HFFc6 (cell line): Measurements from ENCODE around the gene CHAF1B. TPM values are rescaled to one million over a fixed set of nuclear protein-coding genes. Genes with fewer than 3 reads are reported as not detected.

Experiments
- DNase-seq: peaks from one replicate; pipeline ENCODE4 v3.0.0-alpha.2; 2018
- H3K27ac Mint-ChIP-seq: 2 replicates; pipeline ENCODE4 v1.8.0; 2020; ENCODE audit warnings: mild to moderate bottlenecking, mixed read lengths
- H3K27me3 Mint-ChIP-seq: 2 replicates; pipeline ENCODE4 v1.8.0; 2021; ENCODE audit warnings: mild to moderate bottlenecking, moderate library complexity, mixed read lengths; ENCODE audit not compliant: insufficient read depth
- H3K36me3 Mint-ChIP-seq: 2 replicates; pipeline ENCODE4 v1.8.0; 2021; ENCODE audit warnings: low read depth, mixed read lengths
- H3K4me1 Mint-ChIP-seq: 2 replicates; pipeline ENCODE4 v1.8.0; 2020; ENCODE audit warnings: low read depth, mixed read lengths
- H3K4me3 Mint-ChIP-seq: 2 replicates; pipeline ENCODE4 v1.8.0; 2020; ENCODE audit warnings: mild to moderate bottlenecking, moderate library complexity, mixed read lengths
- H3K9me3 Mint-ChIP-seq: 2 replicates; pipeline ENCODE4 v1.8.0; 2020; ENCODE audit warnings: mild to moderate bottlenecking, mixed read lengths
- CTCF ChIP-seq: fragments of 200-600 bp; sonication (generic); IDR thresholded peaks from 2 replicates; pipeline ENCODE4 v1.5.0; 2021; ENCODE audit warnings: antibody characterized with exemption, mild to moderate bottlenecking
- total RNA-seq, 6 experiments: library from RNA; stranded (reverse); fragmentation: NEBNext Ultra II Directional; extraction: Animal tissue kit (Norgen Biotek cat#: 25700); gene quantifications; 2 replicates in 1 of 6; 3 replicates in 5 of 6; pipeline ENCODE4 v1.2.3, GENCODE V29; 2021

Gene CHAF1B
- total RNA-seq, 6 experiments from 2014 or later = 4.3 to 11.4 (median 10.5) TPM

GRCh38 chr21:36415375-36415774, 30.2 kb downstream of the CHAF1B start:
- H3K27ac Mint-ChIP-seq = no peak overlapping the region
- no peaks in the 10 kb centered on the region for H3K9me3 Mint-ChIP-seq
- H3K4me3 Mint-ChIP-seq = no peak overlapping the region
- peaks cover 1% of the 10 kb centered on the region; the same call in 1 of the 2 replicates for H3K27me3 Mint-ChIP-seq
- peaks cover 8% of the 10 kb centered on the region; the same call in 1 of the 2 replicates for H3K4me1 Mint-ChIP-seq
- no peak for TF ChIP-seq CTCF
- H3K36me3 Mint-ChIP-seq = peaks cover 16% of the 10 kb centered on the region
- no peak for DNase-seq

GRCh38 chr21:36419241-36419640, 34.0 kb downstream of the CHAF1B start:
- H3K4me3 Mint-ChIP-seq = no peak overlapping the region
- no peaks in the 10 kb centered on the region for H3K9me3 Mint-ChIP-seq
- TF ChIP-seq CTCF = no peak
- H3K27me3 Mint-ChIP-seq = no peaks in the 10 kb centered on the region; the same call in 1 of the 2 replicates
- peaks cover 8% of the 10 kb centered on the region; the same call in 1 of the 2 replicates for H3K4me1 Mint-ChIP-seq
- H3K36me3 Mint-ChIP-seq = peaks cover 7% of the 10 kb centered on the region; the same call in 1 of the 2 replicates
- H3K27ac Mint-ChIP-seq = no peak overlapping the region
- no peak for DNase-seq

GRCh38 chr21:36419996-36420395, 34.8 kb downstream of the CHAF1B start:
- Mint-ChIP-seq H3K4me1 (peaks cover 8% of the 10 kb centered on the region; the same call in 1 of the 2 replicates), H3K27ac (no peak overlapping the region), H3K27me3 (no peaks in the 10 kb centered on the region; the same call in 1 of the 2 replicates), H3K36me3 (peaks cover 7% of the 10 kb centered on the region; the same call in 1 of the 2 replicates), H3K9me3 (no peaks in the 10 kb centered on the region), H3K4me3 (no peak overlapping the region)
- DNase-seq = peak; percentile 75
- peak; percentile 91 for TF ChIP-seq CTCF

GRCh38 chr21:36420571-36421339, 35.6 kb downstream of the CHAF1B start:
- H3K27me3 Mint-ChIP-seq = no peaks in the 10 kb centered on the region; the same call in 1 of the 2 replicates
- H3K4me1 Mint-ChIP-seq = peaks cover 8% of the 10 kb centered on the region; the same call in 1 of the 2 replicates
- no peaks in the 10 kb centered on the region for H3K9me3 Mint-ChIP-seq
- peaks cover 7% of the 10 kb centered on the region; the same call in 1 of the 2 replicates for H3K36me3 Mint-ChIP-seq
- H3K27ac Mint-ChIP-seq = no peak overlapping the region
- H3K4me3 Mint-ChIP-seq = no peak overlapping the region
- DNase-seq = no peak
- no peak for TF ChIP-seq CTCF

- DNase-seq = peak; percentile 35
- Mint-ChIP-seq H3K27me3 (no peaks in the 10 kb centered on the region; the same call in 1 of the 2 replicates), H3K4me3 (no peak overlapping the region), H3K36me3 (no peaks in the 10 kb centered on the region), H3K4me1 (peaks cover 8% of the 10 kb centered on the region; the same call in 1 of the 2 replicates), H3K27ac (no peak overlapping the region), H3K9me3 (no peaks in the 10 kb centered on the region)
- peak; percentile 94 for TF ChIP-seq CTCF
Measured at GRCh38 chr21:36422279-36423098, 37.3 kb downstream of the CHAF1B start.
